HG02852 (cell line): ENCODE data around the gene DISC1.
"Not testable (repeated sequence)": the region's sequence is repeated elsewhere in the genome, so short reads cannot be mapped to it uniquely, and the experiment has no call there.

ENCODE experiments used
- ATAC-seq: cut with Tn5 transposase; IDR thresholded peaks from one replicate; pipeline ENCODE4 v1.9.1; 2021; ENCODE audit warnings: mild to moderate bottlenecking, moderate library complexity; ENCODE audit not compliant: unreplicated experiment

Gene DISC1

GRCh38 chr1:231605149-231606100 lies 21.2 kb upstream of the DISC1 start:
- ATAC-seq: no peak

- no peak for ATAC-seq
Observed at GRCh38 chr1:231606712-231607111, 19.9 kb upstream of the DISC1 start.

- ATAC-seq: no peak
Observed at GRCh38 chr1:231610388-231610787, 16.2 kb upstream of the DISC1 start.

DNA sequence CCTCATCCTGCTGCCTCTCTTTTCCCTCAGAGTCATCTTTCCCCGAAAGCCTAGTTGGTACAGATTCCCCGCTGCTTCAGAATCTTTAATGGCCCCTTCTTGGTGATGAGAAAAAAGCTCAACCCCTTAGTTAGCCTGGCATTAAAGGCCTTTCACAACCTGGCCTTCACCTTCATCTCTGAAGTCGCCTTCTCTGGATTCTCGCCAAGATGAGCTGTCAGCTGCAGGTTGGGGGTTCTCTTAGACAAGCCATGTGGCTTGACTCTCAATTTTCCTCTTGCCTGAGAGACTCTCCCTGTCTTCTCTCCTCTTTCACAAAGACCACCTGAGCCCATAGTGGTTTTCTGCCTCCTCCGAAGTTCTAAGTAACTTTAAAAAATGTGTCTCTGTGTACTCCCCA lies 15.5 kb upstream of the DISC1 start:
- ATAC-seq: no peak

GRCh38 chr1:231611851-231612250 lies 14.7 kb upstream of the DISC1 start:
- ATAC-seq: no peak

- ATAC-seq: peak; percentile 96
Observed at GRCh38 chr1:231612393-231613089, 14.0 kb upstream of the DISC1 start.

- no peak for ATAC-seq
Observed at GRCh38 chr1:231613419-231614349, 12.9 kb upstream of the DISC1 start.

DNA sequence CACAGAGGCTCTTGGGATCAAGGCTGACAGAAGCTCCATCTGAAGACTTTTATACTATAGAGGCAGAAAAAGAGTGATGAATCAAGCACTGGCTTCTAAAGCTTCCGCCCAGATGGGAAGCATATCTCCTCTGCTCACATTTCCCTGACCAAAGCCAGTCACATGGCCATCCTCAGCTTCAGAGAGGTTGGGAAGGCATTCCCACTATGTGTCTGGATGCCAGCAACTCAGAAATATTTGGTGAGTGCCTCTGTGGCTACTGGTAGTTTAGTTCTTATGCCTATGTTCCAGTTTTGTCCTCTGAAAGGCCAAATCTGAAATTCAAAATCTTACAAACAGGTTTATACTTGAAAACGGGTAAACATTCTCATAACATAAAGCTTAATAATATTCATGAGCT lies 9.9 kb upstream of the DISC1 start:
- ATAC-seq: no peak

DNA sequence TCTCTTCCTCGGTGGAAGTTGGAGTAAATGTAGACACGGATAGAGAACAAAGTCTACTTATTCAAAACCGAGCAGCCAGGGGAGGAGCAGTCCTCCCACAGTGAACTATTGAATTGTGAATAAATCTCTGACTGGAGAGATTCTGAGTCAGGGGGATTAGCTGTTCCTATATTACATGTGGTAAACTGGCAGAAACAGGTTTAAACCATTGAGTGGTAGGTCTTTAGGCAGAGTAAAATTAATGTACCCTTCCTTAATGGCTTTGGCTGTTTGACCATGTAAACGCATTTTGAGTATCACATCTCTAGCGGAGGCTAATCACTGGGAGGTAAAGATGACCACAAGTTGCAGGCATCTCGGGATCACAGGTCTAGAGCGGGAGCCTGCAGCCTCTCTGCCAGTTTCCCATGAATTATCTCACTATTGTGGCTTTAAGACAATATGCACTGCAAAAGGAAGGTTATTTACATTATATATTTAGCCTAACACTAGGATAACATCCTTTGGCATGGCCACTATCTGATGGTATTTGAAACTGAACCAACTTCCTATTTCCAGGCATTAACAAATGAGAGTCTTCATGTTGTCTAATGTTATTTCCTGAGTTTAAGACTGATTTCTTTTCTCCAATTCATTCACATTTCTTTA lies 7.9 kb upstream of the DISC1 start:
- ATAC-seq: no peak

DNA sequence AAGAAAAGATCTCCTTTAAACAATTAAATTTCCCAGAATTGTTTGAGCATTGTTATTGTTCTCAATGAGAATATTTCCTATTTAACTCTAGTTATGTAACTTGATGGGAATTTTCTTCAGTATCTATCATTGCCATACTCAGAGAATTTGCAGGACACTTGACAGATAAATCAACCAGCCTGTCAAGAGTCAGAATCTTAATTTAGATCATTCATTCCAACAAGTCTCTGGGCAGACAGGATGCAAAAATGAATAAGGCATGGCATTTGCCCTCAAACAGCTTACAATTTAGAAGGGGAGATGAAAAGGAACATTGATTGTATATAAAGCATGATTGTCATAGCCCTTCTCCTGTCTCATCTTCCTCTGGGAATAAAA lies 7.3 kb upstream of the DISC1 start:
- no peak for ATAC-seq

- not testable (repeated sequence) for ATAC-seq
Observed at GRCh38 chr1:231625042-231625441, 1.5 kb upstream of the DISC1 start.

GRCh38 chr1:231625975-231626534 lies 535 bp upstream of the DISC1 start:
- ATAC-seq: no peak

GRCh38 chr1:231626951-231627614 lies 493 bp downstream of the DISC1 start:
- peak; percentile 56 for ATAC-seq

DNA sequence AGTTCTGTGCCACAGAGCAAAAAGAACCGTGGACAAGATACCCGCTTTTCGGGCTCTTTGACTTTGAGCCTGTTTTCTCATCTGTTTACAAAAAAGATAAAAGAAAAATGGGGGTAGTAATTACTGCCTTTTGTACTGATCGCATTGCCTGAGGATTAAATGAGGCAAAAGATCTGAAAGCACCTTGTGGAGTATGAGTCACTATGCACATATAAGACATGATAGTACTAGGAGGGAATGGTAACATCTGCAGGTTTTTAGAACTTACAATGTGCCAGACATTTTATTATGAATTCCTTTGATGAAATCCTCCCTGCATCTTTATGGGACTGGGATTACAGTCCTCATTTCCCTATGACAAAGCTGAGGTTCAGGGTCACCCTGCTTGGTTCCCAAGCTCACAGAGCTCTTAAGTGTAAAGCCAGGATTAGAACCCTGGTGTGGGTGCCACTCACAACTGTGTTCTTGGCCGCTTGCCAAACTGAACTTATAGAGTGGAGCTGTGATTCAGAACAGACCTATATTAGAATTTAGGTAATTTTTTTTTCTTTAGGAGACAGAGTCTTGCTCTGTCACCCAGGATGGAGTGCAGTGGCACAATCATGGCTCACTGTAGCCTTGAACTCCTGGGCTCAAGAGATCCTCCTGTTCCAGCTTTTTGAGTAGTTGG lies 1.8 kb downstream of the DISC1 start:
- ATAC-seq: no peak

GRCh38 chr1:231629132-231629531 lies 2.5 kb downstream of the DISC1 start:
- no peak for ATAC-seq

DNA sequence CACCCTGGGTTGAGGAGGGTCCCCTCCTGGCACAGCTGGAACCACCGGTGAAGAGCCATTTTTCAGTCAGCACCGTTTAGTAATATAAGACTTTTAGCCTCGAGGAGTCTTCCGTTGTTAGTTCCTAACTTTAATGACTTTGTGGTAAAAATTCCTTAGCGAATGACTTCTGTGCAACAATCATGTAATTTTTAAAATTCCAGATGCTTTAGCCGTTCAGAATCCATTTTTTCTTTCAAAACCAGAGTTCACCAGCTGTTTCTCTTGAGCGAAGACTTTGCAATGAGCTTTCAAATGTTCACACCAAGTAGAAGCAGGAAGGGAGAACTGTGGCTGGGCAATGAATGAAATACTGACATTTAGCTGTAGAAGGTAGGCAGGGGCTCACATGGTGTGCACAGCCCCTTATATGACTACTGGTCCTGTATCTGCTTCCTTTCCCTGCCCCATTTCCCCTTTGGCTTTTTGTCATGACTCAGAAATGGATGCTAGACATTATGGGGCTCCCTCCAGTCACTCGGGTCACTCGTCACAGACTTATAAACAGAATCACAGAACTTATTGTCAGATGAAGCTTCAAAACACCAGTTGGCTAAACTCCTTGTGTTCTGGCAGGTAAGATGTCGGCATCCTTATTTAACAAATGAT lies 4.1 kb downstream of the DISC1 start:
- ATAC-seq: no peak

GRCh38 chr1:231631717-231632116 lies 5.1 kb downstream of the DISC1 start:
- no peak for ATAC-seq

DNA sequence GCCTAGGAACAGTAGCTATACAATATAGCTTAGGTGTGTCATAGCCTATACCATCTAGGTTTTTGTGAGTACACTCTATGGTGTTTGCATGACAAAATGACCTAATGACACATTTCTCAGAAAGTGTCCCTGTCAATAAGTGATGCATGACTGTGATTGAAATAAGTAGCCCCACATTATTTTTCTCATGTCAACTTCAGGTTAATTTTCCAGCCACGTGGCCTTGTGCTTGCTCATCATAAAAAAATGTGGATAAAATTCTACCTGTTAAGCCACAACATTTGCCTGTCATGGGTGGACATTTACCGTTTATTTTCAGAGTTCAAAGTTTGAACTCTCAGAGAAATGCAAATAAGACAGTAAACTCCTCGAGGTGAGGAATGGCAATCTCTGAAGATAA lies 5.5 kb downstream of the DISC1 start:
- ATAC-seq: no peak
